HepG2 (cell line): ENCODE data around the gene SEMA4B. TPM values are rescaled to one million over a fixed set of nuclear protein-coding genes. Genes with fewer than 3 reads are reported as not detected.

Experiments used
- ATF7 ChIP-seq, 2 experiments: fragments of 450-650 bp in 1 of 2; sonication (generic) in 1 of 2; formaldehyde crosslinking in 1 of 2; IDR thresholded peaks; 2 replicates each; pipeline versions ENCODE4 v1.4.0 to v1.6.1; 2016 to 2020; ENCODE audit warnings: antibody characterized with exemption in 1 of 2, mild to moderate bottlenecking in 1 of 2, missing genetic modification reagents in 1 of 2
- ATM ChIP-seq: fragments of 450-650 bp; IDR thresholded peaks from 2 replicates; pipeline ENCODE4 v1.7.1; 2017; ENCODE audit warnings: mild to moderate bottlenecking, borderline replicate concordance
- BRCA1 ChIP-seq: sonication (generic); formaldehyde crosslinking; IDR thresholded peaks from 2 replicates; pipeline ENCODE4 v1.4.0; 2020; ENCODE audit warnings: missing genetic modification reagents
- CCDC6 ChIP-seq: sonication (generic); formaldehyde crosslinking; IDR thresholded peaks from 2 replicates; pipeline ENCODE4 v1.8.1; 2022; ENCODE audit warnings: mild to moderate bottlenecking, missing genetic modification reagents, moderate library complexity
- JARID2 ChIP-seq: sonication (generic); formaldehyde crosslinking; IDR thresholded peaks from 2 replicates; pipeline ENCODE4 v1.8.1; 2023; ENCODE audit warnings: missing genetic modification reagents, inconsistent platforms; ENCODE audit not compliant: insufficient replicate concordance
- JUND ChIP-seq: sonication (generic); formaldehyde crosslinking; IDR thresholded peaks from 2 replicates; pipeline ENCODE4 v1.8.0; 2022; ENCODE audit warnings: mild to moderate bottlenecking, missing genetic modification reagents
- NR2F1 ChIP-seq, 2 experiments: fragments of 450-650 bp in 1 of 2; formaldehyde crosslinking in 1 of 2; IDR thresholded peaks; 2 replicates each; pipeline versions ENCODE4 v1.5.0 to v1.6.1; 2016 to 2020; ENCODE audit warnings: mild to moderate bottlenecking in 1 of 2, missing compliant biosample characterization in 1 of 2, missing genetic modification reagents in 1 of 2, moderate library complexity in 1 of 2
- NR2F6 ChIP-seq, 2 experiments: IDR thresholded peaks; 2 replicates each; pipeline ENCODE4 v1.6.1; 2016; ENCODE audit warnings: antibody characterized with exemption in 1 of 2, mild to moderate bottlenecking in 1 of 2
- POLR2AphosphoS5 ChIP-seq: IDR thresholded peaks from 2 replicates; pipeline ENCODE4 v1.6.1; 2012; ENCODE audit warnings: low read depth, low read length
- RARG ChIP-seq: sonication (generic); formaldehyde crosslinking; IDR thresholded peaks from 2 replicates; pipeline ENCODE4 v1.4.0; 2020; ENCODE audit warnings: low read depth, mild to moderate bottlenecking, missing genetic modification reagents
- SALL2 ChIP-seq: sonication (generic); formaldehyde crosslinking; IDR thresholded peaks from 2 replicates; pipeline ENCODE4 v1.8.1; 2023; ENCODE audit warnings: mild to moderate bottlenecking, missing genetic modification reagents, inconsistent platforms
- SOX5 ChIP-seq: IDR thresholded peaks from 2 replicates; pipeline ENCODE4 v1.6.1; 2016; ENCODE audit warnings: borderline replicate concordance
- TFDP2 ChIP-seq: sonication (generic); formaldehyde crosslinking; IDR thresholded peaks from 2 replicates; pipeline ENCODE4 v1.4.0; 2020; ENCODE audit warnings: missing genetic modification reagents
- ZBTB39 ChIP-seq: sonication (generic); formaldehyde crosslinking; IDR thresholded peaks from 2 replicates; pipeline ENCODE4 v1.5.0; 2020; ENCODE audit warnings: missing genetic modification reagents
- ZBTB43 ChIP-seq: sonication (generic); formaldehyde crosslinking; conservative IDR thresholded peaks from 2 replicates; pipeline ENCODE4 v1.4.0; 2020; ENCODE audit warnings: missing genetic modification reagents
- ZFP1 ChIP-seq: IDR thresholded peaks from 2 replicates; pipeline ENCODE4 v1.6.1; 2016
- ZFP37 ChIP-seq: sonication (generic); formaldehyde crosslinking; IDR thresholded peaks from 2 replicates; pipeline ENCODE4 v1.4.0; 2020; ENCODE audit warnings: missing genetic modification reagents, borderline replicate concordance
- ZSCAN31 ChIP-seq: sonication (generic); formaldehyde crosslinking; IDR thresholded peaks from 2 replicates; pipeline ENCODE4 v1.5.0; 2020; ENCODE audit warnings: low read depth, mild to moderate bottlenecking, missing genetic modification reagents
- polyA plus RNA-seq, 8 experiments: library from polyadenylated mRNA; depleted of rRNA in 3 of 8; stranded (reverse) in 7 of 8; unstranded in 1 of 8; fragments of >200 nt; fragmentation: Illumina TruSeq in 4 of 8; extraction: Trizol in 4 of 8; gene quantifications; 2 replicates each; pipeline versions ENCODE4 v1.2.1 to v1.2.3, GENCODE V29; 2011 to 2016; ENCODE audit warnings: low read depth in 4 of 8, missing spikeins in 1 of 8, mixed read lengths in 1 of 8; ENCODE audit not compliant: insufficient read depth in 1 of 8
- total RNA-seq, 5 experiments: library from RNA; depleted of rRNA; stranded (reverse); fragments of >200 nt; fragmentation: Illumina TruSeq; extraction: Trizol; gene quantifications; 2 replicates each; pipeline ENCODE4 v1.2.3, GENCODE V29; 2016; ENCODE audit warnings: low read depth in 1 of 5
- TF ChIP-seq, protein P1 (sequence below): sonication (generic); formaldehyde crosslinking; IDR thresholded peaks from 2 replicates; pipeline ENCODE4 v1.8.0; 2022; ENCODE audit warnings: missing genetic modification reagents, mild to moderate bottlenecking, inconsistent platforms, borderline replicate concordance
- TF ChIP-seq, protein P2 (sequence below): IDR thresholded peaks from 2 replicates; pipeline ENCODE4 v1.6.1; 2016; ENCODE audit warnings: missing compliant biosample characterization, missing genetic modification reagents, borderline replicate concordance

Gene SEMA4B
- total and polyA plus RNA-seq, 2 of the 13 experiments (the other 11 are each of a cell fraction or from before 2014, with no cell fraction given) = 2.1 to 17.0 TPM

DNA sequence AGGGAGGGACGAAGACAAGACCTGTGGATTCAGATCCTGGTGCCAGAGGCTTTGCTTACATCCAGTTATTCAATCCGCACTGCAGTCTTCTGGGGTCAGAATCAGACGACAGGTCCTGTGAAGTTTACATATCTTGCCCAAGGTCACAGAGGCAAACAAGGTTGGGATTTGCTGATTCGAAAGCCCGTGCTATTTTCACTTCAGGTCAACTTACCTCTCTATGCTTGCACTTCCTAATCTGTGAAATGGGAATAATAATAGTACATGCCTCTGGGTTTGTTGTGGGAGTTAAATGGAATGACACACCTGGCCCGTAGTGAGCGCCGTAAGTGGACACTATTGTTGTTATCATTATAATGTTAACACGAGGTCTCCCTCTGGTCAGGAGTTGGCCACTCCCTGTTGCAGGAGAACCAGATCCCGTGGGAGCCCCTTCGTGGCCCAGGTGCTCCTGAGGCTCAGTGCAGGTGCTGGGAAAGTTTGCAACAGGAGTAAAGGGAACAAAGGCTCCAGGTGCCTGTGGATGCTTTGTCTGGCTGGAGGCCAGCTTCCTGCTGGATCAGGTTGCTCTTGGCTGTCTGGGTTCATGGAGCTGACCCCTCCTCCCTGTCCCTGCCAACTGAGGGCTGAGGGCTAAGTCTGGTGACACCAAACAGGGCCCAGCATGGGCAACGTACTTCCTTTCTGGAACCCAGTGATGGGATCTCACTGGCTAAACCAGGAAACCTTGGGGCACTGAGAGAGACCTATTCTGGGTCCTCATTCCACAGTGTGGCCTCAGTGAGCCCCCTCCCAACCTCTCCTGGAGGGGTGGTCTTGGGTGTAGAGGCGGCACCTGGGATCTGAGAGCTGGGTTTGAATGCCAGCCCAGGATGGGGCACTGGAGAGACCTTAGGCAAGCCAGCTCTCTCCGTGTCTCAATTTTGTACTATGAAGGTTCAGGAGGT is 40.1 kb upstream of the SEMA4B start (continued):
- TF ChIP-seq ZBTB39 (CRISPR knock-in tag) (no peak), NR2F6 (IDR thresholded peaks at IDR 0.05) (peak; percentile 55; the same call in 1 of the 2 replicates), NR2F6 (CRISPR knock-in tag; IDR thresholded peaks at IDR 0.05) (peak; percentile 57), ATF7 (IDR thresholded peaks at IDR 0.05) (no peak), ATF7 (CRISPR knock-in tag; IDR thresholded peaks at IDR 0.05) (no peak), CCDC6 (CRISPR knock-in tag) (no peak), TFDP2 (CRISPR knock-in tag) (no peak), SOX5 (CRISPR knock-in tag) (peak; percentile 32; the same call in 1 of the 2 replicates), ZBTB43 (CRISPR knock-in tag) (0 out of 2 replicates have a peak, but pooled peaks have one; percentile 42), POLR2AphosphoS5 (no peak), ZSCAN31 (CRISPR knock-in tag) (no peak), ZFP37 (CRISPR knock-in tag) (0 out of 2 replicates have a peak, but pooled peaks have one; percentile 50), RARG (CRISPR knock-in tag) (no peak), JUND (no peak), ZFP1 (CRISPR knock-in tag) (0 out of 2 replicates have a peak, but pooled peaks have one; percentile 24), NR2F1 (CRISPR knock-in tag; IDR thresholded peaks at IDR 0.05) (peak in 1 of 2 experiments; percentile 47; a peak in 2 of 4 replicates), ATM (no peak), SALL2 (no peak), BRCA1 (CRISPR knock-in tag) (no peak), JARID2 (CRISPR knock-in tag) (no peak)
- TF ChIP-seq, protein P1, sequence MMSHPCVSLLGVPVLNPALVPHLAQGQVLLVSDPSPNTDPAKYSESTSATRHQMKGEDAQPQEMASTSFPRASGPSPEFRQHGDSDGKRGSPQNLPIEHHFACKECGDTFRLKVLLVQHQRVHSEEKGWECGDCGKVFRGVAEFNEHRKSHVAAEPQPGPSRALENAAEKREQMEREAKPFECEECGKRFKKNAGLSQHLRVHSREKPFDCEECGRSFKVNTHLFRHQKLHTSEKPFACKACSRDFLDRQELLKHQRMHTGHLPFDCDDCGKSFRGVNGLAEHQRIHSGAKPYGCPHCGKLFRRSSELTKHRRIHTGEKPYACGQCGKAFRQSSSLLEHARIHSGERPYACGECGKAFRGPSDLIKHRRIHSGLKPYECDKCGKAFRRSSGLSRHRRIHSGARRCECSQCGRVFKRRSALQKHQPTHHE = no peak
- TF ChIP-seq, protein P2, sequence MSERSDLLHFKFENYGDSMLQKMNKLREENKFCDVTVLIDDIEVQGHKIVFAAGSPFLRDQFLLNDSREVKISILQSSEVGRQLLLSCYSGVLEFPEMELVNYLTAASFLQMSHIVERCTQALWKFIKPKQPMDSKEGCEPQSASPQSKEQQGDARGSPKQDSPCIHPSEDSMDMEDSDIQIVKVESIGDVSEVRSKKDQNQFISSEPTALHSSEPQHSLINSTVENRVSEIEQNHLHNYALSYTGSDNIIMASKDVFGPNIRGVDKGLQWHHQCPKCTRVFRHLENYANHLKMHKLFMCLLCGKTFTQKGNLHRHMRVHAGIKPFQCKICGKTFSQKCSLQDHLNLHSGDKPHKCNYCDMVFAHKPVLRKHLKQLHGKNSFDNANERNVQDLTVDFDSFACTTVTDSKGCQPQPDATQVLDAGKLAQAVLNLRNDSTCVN (CRISPR knock-in tag) = peak; percentile 52; the same call in 1 of the 2 replicates
